ENCODE data around the gene SCNN1A.

GRCh38 chr12:6347367-6348338 lies 27.7 kb downstream of the SCNN1A start:
- TF ChIP-seq EP300 (IDR thresholded peaks at IDR 0.05) (no peak), POLR2A (IDR thresholded peaks at IDR 0.05; ENCODE audit: low read depth) (peak; percentile 13), POLR2AphosphoS5 (IDR thresholded peaks at IDR 0.05) (peak; percentile 48 to 75)

Measured in esophagus muscularis mucosa (tissue), 3 donors.